Epithelial cell of proximal tubule (primary cell): ENCODE data around the gene NRBP1. TPM values are rescaled to one million over a fixed set of nuclear protein-coding genes. Genes with fewer than 3 reads are reported as not detected.

ENCODE experiments used
- DNase-seq: peaks from one replicate; pipeline ENCODE4 v3.0.0-alpha.2; 2011; ENCODE audit warnings: low read depth
- H3K4me3 ChIP-seq: 2 replicates; pipeline ENCODE4 v1.5.1; 2011; ENCODE audit warnings: low read depth, mild to moderate bottlenecking, low read length
- CTCF ChIP-seq: conservative IDR thresholded peaks from 2 replicates; pipeline ENCODE4 v1.5.1; 2012; ENCODE audit warnings: low read depth, mild to moderate bottlenecking, low read length
- total RNA-seq: library from RNA; depleted of rRNA; stranded (reverse); fragments of >200 nt; gene quantifications from 2 replicates; pipeline ENCODE4 v1.2.3, GENCODE V29; 2015

The NRBP1 gene
- total RNA-seq, 1 donor from 2014 or later, result 60.2 TPM

DNA sequence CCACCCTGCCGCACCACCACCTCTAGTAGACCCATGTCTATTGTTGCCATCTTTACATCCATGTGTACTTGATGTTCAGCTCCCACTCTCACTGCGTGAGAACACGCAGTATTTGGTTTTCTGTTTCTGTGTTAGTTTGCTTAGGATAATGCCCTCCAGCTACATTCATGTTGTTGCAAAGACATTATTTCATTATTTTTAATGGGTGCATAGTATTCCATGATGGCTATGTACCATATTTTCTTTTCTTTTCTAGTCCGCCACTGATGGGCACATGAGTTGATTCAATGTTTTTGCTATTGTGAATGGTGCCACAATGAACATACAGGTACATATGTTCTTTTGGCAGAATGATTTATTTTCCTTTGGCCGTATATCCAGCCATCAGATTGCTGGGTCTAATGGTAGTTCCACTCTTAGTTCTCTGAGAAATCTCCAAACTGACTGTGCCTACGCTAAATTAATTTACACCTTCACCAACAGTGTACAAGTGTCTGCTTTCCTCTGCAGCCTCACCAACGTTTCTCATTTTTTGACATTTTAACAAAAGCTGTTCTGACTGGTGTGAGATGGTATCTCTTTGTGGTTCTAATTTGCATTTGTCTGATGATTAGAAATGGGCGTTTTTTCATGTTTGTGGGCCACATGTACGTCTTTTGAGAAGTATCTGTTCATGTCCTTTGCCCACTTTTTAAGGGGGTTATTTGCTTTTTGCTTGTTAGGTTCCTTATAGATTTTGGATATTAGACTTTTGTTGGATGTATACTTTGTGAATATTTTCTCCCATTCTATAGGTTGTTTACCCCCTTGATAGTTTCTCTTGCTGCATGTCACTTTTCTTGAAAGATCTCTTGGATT is 37.4 kb upstream of the NRBP1 start:
- TF ChIP-seq CTCF, result no peak
- no peak for DNase-seq

DNA sequence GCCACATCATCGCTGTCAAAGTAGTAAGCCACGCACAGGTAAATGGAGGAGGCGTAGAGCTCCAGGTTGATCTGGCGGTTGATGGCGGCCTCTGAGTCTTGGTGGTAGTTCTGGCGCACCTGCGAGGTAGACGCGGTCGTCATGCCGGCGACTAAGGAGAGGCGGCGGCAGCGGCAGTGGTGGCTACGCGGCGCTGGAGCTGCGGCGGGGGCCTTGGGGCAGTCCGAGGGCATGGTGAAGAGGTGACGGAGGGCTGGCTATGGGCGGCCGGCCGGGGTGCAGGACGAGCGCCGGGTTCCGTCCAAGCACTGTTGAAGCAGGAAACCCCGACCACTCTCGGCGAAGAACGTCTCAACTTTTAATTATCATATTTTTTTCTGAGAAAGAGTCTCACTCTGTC is 35.2 kb upstream of the NRBP1 start:
- TF ChIP-seq CTCF, result no peak
- no peak overlapping the region for H3K4me3 ChIP-seq
- DNase-seq, result no peak

More for the DNA sequence above, 37.4 kb upstream of the NRBP1 start:
- no peak overlapping the region for H3K4me3 ChIP-seq

GRCh38 chr2:27398962-27399361 is 29.5 kb upstream of the NRBP1 start:
- no peak for TF ChIP-seq CTCF
- H3K4me3 ChIP-seq, result no peak overlapping the region
- DNase-seq, result no peak

GRCh38 chr2:27400348-27401135 is 27.9 kb upstream of the NRBP1 start:
- TF ChIP-seq CTCF, result no peak
- no peak for DNase-seq
- no peak overlapping the region for H3K4me3 ChIP-seq

GRCh38 chr2:27407798-27408491 is 20.5 kb upstream of the NRBP1 start:
- TF ChIP-seq CTCF, result peak; percentile 62
- H3K4me3 ChIP-seq, result peak overlapping the region; percentile 87
- DNase-seq, result no peak

DNA sequence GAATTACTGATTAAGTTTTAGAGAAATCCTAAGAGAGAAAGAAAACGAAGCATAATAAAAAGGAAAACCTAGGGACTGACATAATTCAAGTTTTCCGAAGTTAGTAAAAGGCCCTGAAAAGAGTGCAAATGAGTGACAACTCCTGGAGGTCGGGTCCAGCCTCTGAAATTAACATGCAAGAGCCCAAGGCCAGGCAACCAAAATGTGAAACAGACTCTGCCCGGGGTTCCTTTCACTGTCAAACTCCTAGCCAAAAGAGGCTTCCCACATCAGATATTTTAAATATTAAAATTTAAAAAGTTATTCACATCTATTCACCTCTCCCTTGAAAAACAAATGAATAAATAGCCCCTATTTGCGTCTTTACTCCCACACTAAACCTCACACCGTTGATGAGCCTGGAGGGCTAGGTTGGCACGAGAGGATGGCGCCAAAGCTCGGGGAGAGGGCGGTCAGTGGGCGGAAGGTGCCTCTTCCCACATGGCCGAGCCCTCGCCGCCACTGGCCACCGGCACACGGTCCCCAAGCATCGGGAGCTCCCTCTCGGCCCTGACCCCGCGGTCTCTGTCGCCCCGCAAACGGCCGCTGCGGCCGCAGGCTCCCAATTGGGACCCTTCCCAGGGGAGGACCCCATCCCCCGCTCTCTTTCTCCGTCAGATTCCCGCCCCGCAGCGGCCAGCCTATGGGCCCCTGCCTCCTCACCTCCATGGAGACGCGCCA is 19.7 kb upstream of the NRBP1 start:
- no peak for DNase-seq
- H3K4me3 ChIP-seq, result peak overlapping the region; percentile 87

More for the DNA sequence above, 19.7 kb upstream of the NRBP1 start:
- no peak for TF ChIP-seq CTCF
